ENCODE measurements around the gene TNFSF10.

Gene TNFSF10

GRCh38 chr3:172470588-172470987 is 52.6 kb downstream of the TNFSF10 start:
- Histone ChIP-seq H3K9me3 (ENCODE audit: control insufficient read depth, low read length) (no peaks in the 10 kb centered on the region), H3K4me3 (ENCODE audit: extremely low read depth, insufficient read depth, low read length, poor library complexity, severe bottlenecking) (no peak overlapping the region), H3K4me1 (ENCODE audit: control insufficient read depth, insufficient read depth, low read length, poor library complexity, severe bottlenecking) (peaks cover 19% of the 10 kb centered on the region), H3K27ac (ENCODE audit: low read depth, low read length, severe bottlenecking) (no peak overlapping the region), H3K36me3 (ENCODE audit: control insufficient read depth, insufficient read depth, low read length) (no peaks in the 10 kb centered on the region)
- WGBS, 2 experiments (ENCODE audit: insufficient coverage in 2 of 2) = no CpG with 5 or more reads among the region's 1 CpG

- Histone ChIP-seq H3K36me3 (ENCODE audit: control insufficient read depth, insufficient read depth, low read length) (no peaks in the 10 kb centered on the region), H3K9me3 (ENCODE audit: control insufficient read depth, low read length) (no peaks in the 10 kb centered on the region), H3K4me3 (ENCODE audit: extremely low read depth, insufficient read depth, low read length, poor library complexity, severe bottlenecking) (no peak overlapping the region), H3K27ac (ENCODE audit: low read depth, low read length, severe bottlenecking) (peak overlapping the region; percentile 39), H3K4me1 (ENCODE audit: control insufficient read depth, insufficient read depth, low read length, poor library complexity, severe bottlenecking) (peaks cover 19% of the 10 kb centered on the region)
- WGBS, 2 experiments (ENCODE audit: insufficient coverage in 2 of 2) = 100% methylated on average over 1 of the region's 2 CpGs; no CpG with 5 or more reads in 1 of the 2 experiments
These were observed 55.9 kb downstream of the TNFSF10 start for GRCh38 chr3:172467170-172467824.

DNA sequence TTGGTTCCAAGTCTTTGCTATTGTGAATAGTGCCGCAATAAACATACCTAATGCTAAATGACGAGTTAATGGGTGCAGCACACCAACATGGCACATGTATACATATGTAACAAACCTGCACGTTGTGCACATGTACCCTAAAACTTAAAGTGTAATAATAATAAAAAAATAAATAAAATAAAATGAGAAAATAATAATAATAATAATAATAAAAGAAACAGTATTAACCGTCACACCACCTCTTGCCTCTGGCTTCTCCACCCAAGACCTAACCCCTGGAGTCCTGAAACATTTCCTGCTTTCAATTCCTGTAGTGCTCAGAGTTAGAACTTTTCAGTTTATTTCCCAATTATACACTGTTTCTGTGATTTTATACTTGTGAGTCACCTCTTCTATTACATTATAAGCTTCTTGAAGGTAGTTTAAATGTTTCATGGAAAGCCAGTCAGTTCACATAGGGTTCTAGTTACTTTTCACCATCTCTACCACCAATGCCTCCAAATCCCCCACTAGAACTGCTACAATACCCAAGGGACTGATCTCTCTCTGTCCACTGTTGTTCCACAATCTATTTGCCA is 56.6 kb downstream of the TNFSF10 start:
- Histone ChIP-seq H3K4me1 (ENCODE audit: control insufficient read depth, insufficient read depth, low read length, poor library complexity, severe bottlenecking) (peaks cover 19% of the 10 kb centered on the region), H3K4me3 (ENCODE audit: extremely low read depth, insufficient read depth, low read length, poor library complexity, severe bottlenecking) (no peak overlapping the region), H3K9me3 (ENCODE audit: control insufficient read depth, low read length) (no peaks in the 10 kb centered on the region), H3K36me3 (ENCODE audit: control insufficient read depth, insufficient read depth, low read length) (no peaks in the 10 kb centered on the region), H3K27ac (ENCODE audit: low read depth, low read length, severe bottlenecking) (peak overlapping the region; percentile 2)
- WGBS, 2 experiments (ENCODE audit: insufficient coverage in 2 of 2) = no CpG with 5 or more reads among the region's 4 CpGs

- Histone ChIP-seq H3K4me3 (ENCODE audit: extremely low read depth, insufficient read depth, low read length, poor library complexity, severe bottlenecking) (no peak overlapping the region), H3K9me3 (ENCODE audit: control insufficient read depth, low read length) (no peaks in the 10 kb centered on the region), H3K27ac (ENCODE audit: low read depth, low read length, severe bottlenecking) (no peak overlapping the region), H3K36me3 (ENCODE audit: control insufficient read depth, insufficient read depth, low read length) (no peaks in the 10 kb centered on the region), H3K4me1 (ENCODE audit: control insufficient read depth, insufficient read depth, low read length, poor library complexity, severe bottlenecking) (peaks cover 19% of the 10 kb centered on the region)
These were observed 57.9 kb downstream of the TNFSF10 start for GRCh38 chr3:172465281-172465680.

DNA sequence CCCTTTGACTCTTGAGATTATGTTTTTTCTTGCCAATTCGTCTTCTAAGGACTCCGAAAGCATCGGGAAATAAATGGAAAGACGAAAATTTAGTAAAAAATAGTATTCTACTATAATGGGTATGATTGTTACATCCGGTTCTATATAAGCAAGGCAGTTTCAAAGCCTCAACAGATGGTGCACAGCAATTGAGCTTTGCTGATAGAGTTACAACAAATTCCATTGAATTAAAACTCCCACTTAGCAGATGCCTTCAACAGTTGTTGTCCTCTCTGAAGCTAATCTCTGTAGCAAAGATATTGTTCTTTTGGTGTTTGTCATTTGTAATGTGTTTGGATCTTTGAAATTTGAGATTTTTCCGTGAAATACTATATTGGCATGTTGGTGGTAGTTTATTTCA is 58.9 kb downstream of the TNFSF10 start:
- 80 to 92% methylated on average over 1 to 2 of the region's 6 CpGs for WGBS, 2 experiments (ENCODE audit: insufficient coverage in 2 of 2)
- peaks cover 19% of the 10 kb centered on the region for H3K4me1 ChIP-seq (ENCODE audit: control insufficient read depth, insufficient read depth, low read length, poor library complexity, severe bottlenecking)

DNA sequence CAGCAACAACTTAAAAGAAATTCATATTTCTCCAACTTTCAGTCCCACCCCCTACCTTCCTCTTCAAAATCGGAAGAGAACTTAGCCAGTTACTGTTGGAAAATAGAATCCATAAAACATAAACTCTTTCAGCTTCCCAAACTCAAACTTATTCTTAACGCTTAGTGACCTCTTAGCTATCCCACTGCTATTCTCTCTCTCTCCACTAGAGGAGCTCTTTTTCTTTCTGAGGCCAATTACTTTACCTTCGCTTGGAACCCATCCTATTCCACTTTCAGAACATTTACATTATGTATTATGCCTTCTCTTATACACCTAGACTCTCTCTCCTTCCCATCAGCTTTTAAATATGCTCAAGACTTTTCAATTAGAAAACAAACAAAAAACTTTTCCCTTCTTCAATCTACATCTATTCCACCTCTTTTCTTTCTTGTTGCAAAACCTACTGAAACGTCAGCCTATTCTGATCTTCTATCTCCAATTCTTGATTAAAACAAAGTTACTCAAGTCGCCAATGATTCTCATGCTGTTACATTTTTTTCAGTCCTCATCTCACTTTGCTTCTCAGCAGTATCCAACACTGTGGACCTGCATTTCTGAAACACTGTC is 61.6 kb downstream of the TNFSF10 start:
- H3K36me3 ChIP-seq (ENCODE audit: control insufficient read depth, insufficient read depth, low read length) = no peaks in the 10 kb centered on the region
- H3K27ac ChIP-seq (ENCODE audit: low read depth, low read length, severe bottlenecking) = no peak overlapping the region
- H3K4me3 ChIP-seq (ENCODE audit: extremely low read depth, insufficient read depth, low read length, poor library complexity, severe bottlenecking) = no peak overlapping the region
- WGBS, 2 experiments (ENCODE audit: insufficient coverage in 2 of 2) = 47 to 53% methylated on average over 5 of the region's 5 CpGs
- H3K9me3 ChIP-seq (ENCODE audit: control insufficient read depth, low read length) = no peaks in the 10 kb centered on the region
- no peaks in the 10 kb centered on the region for H3K4me1 ChIP-seq (ENCODE audit: control insufficient read depth, insufficient read depth, low read length, poor library complexity, severe bottlenecking)

More for the DNA sequence above, 58.9 kb downstream of the TNFSF10 start:
- H3K27ac ChIP-seq (ENCODE audit: low read depth, low read length, severe bottlenecking) = no peak overlapping the region
- H3K4me3 ChIP-seq (ENCODE audit: extremely low read depth, insufficient read depth, low read length, poor library complexity, severe bottlenecking) = no peak overlapping the region
- H3K36me3 ChIP-seq (ENCODE audit: control insufficient read depth, insufficient read depth, low read length) = no peaks in the 10 kb centered on the region
- no peaks in the 10 kb centered on the region for H3K9me3 ChIP-seq (ENCODE audit: control insufficient read depth, low read length)

DNA sequence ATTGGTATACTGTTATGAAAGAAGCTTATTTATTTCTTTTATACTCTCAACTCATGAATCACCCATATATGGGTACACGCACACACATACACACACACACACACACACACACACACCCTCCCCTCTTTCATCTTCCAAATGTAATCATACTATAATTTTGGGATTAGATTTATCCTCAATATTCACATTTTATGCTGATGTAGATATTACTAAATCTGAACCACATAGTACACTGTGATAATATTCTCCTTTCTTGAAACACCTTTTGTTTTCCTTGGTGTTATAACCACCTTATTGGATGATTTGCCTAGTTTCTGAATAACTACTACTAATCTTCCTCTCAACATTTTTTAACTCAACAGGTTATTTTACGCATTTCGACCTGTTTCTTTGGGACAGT is 66.8 kb downstream of the TNFSF10 start:
- H3K4me3 ChIP-seq (ENCODE audit: extremely low read depth, insufficient read depth, low read length, poor library complexity, severe bottlenecking) = no peak overlapping the region
- no peak overlapping the region for H3K27ac ChIP-seq (ENCODE audit: low read depth, low read length, severe bottlenecking)
- 100% methylated on average over 2 of the region's 3 CpGs for WGBS, 2 experiments (ENCODE audit: insufficient coverage in 2 of 2)
- H3K36me3 ChIP-seq (ENCODE audit: control insufficient read depth, insufficient read depth, low read length) = no peaks in the 10 kb centered on the region
- no peaks in the 10 kb centered on the region for H3K9me3 ChIP-seq (ENCODE audit: control insufficient read depth, low read length)
- no peaks in the 10 kb centered on the region for H3K4me1 ChIP-seq (ENCODE audit: control insufficient read depth, insufficient read depth, low read length, poor library complexity, severe bottlenecking)
